HK-2 (cell line): ENCODE data around the gene MYO7B.
A peak's percentile ranks its signal among the peaks of the same experiment; 100 is the strongest.

Experiments used
- DNase-seq: peaks from one replicate; pipeline ENCODE4 v3.0.0-alpha.2; 2018; ENCODE audit not compliant: unreplicated experiment

The MYO7B gene

GRCh38 chr2:127661949-127662510 lies 126.5 kb downstream of the MYO7B start:
- DNase-seq = no peak

GRCh38 chr2:127662937-127663565 lies 127.6 kb downstream of the MYO7B start:
- no peak for DNase-seq

DNA sequence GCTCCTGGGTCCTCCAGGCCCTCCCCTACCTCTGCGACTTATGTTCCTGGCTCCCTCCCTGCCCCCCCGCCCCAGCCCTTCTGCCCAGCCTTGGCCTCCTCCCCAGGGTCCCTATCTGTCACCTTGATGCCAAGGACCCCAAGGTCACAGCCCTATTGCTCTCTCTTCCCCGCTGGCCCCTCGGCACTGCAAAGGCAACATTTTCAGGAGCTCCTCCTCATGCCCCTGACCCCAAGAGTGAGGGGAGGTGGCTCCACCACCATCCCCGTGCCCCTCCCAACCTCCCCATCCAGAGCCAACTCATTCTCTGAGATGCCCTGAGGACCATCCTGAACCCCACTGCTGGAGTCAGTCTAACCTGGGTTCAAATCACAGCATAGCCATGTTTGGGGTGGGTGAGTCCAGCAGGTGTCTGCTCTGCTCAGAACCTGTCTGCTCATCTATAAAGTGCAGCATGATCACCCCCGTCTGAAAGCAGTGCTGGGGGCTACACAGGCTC lies 128.1 kb downstream of the MYO7B start:
- DNase-seq = no peak

DNA sequence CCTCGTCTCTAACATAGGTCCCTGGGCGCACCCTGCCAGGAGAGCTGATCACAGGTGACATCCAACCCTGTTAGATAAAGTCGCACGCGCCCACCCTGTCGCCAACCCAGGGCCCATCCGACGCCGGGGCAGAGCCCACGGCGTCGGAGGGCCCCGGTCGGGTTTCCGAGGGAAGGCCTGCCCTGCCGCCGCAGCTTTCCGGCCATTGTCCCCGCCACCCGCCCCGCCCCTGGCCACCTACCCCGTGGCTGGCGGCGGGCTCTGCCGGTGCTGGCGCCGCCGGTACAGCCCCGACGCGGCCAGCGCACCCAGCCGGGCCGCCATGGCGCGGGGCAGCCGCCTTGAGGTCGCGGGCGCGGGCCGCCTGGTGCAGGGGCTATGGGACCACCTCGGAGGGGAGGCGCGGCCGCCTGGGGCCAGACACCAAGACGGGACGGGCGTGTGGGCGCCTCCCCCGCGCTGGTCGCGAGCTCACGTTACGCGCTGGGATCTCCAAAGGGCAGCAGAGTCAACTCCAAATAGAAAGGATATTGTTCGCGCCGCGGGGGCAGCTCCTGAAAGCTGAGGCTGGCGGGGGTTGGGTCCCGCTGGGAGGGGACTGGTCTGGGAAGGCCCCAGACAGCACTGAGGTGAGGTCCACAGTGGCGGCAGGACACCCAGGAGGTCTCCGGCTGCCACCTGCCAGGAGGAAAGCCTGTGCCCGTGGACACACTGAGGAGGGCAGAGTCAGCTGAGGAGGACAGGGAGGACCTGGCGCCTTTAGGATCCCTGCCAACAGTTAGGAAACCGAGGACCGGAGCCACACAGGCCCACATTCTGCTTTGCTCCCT lies 128.8 kb downstream of the MYO7B start:
- no peak for DNase-seq

- DNase-seq = no peak
These were observed 129.4 kb downstream of the MYO7B start for GRCh38 chr2:127664895-127665225.

DNA sequence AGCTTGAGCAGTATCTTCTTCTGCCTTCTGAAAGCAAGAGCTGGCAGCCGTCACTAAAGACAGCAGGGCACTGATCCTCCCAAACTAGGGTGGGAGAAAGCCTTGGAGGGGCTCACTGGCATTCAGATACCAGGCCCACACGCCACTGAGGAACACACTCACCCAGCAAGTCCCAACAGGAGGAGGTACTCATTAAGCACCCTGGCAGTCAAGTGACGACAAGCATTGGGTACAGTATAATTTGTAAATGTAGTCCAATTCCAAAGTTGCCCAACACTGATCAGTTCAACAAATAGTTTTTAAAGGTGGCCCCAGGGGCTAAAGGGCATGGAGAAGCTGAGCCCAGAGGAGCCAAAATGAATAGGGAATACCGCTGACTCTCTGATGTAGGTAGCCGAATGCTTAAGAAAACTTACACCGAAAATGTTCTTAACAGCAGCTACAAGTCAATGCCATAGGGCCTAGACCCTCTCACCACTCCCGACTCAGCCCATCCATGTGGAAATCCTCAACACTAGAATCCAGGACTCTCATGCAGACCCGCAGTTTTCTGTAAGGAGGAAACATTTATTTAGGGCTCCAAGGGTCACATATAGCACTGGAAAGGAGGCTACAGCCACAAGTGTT lies 129.9 kb downstream of the MYO7B start:
- no peak for DNase-seq

GRCh38 chr2:127669056-127669455 lies 133.6 kb downstream of the MYO7B start:
- no peak for DNase-seq

DNA sequence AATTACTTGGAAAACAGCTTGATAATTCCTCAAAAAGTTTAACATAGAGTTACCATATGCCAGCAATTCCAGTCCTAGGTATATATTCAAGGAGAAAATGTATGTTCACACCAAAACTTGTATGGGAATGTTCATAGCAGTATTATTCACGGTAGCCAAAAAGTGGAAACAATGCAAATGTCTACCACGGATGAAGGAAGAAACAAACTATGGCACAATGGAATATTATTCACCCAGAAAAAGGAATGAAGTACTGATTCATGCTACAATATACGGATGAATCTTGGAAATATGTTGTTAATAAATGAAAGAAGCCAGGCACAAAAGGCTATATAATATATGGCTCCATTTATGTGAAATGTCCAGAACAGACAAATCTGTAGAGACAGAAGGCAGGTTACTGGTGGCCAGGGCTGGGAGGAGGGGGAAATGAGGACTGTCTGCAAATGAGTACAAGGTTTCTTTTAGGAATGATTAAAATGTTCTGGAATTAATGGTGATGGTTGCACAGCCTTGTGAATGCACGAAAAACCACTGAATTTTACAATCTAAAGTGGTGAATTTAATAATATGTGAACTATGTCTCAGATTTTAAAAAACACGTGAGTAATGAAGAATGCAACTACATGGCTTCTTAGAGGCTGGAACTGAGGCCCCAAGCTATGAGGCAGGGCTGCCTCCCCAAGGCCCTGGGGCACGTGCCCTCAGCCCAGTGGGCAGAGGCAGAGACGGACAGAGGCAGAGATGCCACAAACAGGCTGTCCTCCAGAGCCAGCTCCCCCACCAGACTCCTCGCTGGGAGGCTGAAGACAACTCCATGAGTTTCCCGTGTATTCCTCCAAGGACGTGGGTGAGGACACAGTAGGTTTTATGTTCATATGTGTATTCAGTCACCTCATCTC lies 134.8 kb downstream of the MYO7B start:
- no peak for DNase-seq

DNA sequence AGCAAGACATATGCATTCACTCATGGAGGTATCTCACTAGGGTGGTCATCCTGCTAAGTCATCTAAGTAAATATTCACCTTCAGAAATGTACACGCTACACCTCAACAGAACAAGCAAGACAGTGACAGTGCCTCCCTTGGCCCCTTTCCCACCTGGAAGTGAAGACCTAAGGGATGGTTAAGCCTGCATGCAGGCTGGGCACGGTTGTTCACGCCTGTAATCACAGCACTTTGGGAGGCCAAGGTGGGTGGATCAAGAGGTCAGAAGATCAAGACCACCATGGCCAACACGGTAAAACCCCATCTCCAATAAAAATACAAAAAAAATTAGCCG lies 135.4 kb downstream of the MYO7B start:
- no peak for DNase-seq

DNA sequence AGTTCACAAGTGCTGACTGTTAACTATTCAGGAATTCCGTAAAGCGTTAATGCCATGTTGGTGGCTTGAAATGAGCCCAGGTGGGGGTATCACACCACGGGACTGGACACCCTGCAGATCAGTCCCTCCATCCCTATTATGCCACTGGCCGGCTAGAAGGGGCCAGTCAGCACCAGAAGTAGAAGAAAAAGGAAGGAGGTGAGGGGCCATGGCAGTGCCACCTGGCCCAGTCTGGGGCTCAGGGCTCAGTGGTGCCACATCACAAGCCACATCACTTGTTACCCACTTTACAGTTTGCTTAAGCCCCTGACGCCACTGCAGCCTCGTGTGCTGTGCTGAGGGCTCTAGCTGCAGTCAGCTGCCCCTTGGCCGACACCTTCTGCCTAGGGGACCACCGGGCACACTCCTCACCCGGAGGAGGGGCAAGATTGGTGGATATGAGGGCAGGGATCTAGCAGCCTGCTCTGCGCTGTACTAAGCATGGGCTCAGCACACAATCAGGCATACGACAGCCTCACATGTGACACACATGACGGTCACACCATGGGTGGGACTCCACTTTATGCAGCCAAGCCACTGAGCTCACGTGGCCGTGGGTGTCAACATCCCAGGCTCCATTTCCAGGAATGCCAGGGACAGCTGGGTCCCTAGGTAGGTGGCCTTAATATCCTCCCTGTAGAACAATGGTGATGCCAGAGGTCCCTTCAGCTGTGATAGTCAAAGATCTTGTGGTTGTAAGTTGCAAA lies 136.2 kb downstream of the MYO7B start:
- DNase-seq = no peak

- no peak for DNase-seq
These were observed 137.1 kb downstream of the MYO7B start for GRCh38 chr2:127672341-127673224.

DNA sequence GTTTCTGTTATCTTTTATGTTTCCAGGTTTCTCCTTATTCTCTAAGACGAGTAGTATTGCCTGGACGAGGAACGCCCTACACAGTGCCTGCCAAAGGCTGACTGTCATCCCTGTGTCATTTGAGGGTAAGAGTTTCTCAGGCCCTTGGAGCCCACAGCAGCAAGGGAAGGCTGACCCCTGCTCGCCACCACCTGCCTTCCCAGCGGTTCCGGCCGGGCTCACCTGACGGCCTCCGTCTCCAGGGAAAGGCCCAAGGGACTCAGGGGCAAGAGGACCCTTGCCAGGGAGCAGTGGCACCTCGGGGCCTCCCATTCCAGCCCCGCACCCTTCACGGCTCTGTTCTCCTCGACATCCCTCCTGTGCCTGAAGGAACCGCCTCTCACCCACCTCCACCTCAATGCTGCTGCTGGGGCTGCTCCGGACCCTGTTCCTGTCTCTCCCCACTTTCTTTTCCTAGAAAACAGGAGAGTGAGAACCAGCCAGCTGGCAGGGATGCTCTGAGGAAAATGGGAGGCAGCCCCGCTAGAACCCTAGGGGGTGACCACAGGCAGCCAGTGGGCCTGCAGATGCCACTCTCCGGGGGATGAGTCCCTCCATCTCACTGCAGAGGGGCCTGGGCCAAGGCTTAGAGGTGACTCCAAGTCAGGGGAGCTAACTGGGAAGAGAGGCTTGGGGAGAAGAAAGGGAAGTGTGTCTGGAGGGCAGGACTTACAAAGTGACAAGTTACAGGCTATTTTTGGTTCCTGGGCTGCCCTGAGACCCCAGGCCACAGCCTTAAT lies 138.0 kb downstream of the MYO7B start:
- no peak for DNase-seq

DNA sequence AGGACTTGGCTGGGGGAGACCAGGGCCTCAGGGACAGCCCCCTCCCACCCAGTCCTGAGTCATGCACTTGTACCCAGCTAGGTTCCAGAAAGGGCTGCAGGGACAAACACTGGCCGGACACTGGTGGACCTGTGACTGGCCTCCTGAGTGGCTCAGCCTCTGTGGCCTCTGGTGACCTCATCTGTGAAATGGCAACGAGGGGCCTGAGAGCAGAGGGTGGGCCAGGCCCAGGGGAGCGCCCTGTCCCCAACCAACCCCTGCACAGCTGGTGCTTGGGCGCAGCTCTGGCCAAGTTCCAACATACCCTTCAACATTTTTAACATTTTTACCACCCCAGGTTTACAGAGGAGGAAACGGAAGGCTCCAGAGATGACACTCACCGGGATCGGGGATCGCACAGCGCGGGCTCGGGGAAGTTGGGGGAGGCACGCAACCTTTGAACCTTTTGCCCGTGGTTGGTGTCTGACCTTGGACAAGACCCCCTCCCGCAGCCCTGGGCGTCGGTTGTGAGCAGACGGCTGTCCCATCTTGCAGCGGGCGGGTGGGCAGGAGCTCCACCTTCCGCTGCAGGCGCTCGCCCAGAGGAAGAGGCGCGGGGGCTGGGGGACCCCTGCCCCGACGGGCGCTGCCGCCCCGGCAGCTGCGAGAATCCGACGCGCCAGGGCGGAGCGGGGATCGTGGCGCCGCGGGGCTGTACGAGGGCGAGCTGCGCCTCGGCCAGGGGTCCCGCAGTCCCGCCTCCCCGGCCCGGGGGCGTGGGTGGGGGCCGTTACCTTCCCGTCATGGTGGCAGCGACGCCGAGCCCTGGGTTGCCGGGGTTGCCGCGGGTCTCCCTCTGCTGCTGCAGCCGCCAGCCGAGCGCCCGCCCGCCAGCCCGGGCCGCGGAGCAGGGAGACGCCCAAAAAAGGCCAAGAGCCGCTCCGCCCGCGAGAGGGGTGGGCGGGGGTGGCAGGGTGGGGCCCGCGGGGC lies 139.0 kb downstream of the MYO7B start:
- peak; percentile 41 for DNase-seq

DNA sequence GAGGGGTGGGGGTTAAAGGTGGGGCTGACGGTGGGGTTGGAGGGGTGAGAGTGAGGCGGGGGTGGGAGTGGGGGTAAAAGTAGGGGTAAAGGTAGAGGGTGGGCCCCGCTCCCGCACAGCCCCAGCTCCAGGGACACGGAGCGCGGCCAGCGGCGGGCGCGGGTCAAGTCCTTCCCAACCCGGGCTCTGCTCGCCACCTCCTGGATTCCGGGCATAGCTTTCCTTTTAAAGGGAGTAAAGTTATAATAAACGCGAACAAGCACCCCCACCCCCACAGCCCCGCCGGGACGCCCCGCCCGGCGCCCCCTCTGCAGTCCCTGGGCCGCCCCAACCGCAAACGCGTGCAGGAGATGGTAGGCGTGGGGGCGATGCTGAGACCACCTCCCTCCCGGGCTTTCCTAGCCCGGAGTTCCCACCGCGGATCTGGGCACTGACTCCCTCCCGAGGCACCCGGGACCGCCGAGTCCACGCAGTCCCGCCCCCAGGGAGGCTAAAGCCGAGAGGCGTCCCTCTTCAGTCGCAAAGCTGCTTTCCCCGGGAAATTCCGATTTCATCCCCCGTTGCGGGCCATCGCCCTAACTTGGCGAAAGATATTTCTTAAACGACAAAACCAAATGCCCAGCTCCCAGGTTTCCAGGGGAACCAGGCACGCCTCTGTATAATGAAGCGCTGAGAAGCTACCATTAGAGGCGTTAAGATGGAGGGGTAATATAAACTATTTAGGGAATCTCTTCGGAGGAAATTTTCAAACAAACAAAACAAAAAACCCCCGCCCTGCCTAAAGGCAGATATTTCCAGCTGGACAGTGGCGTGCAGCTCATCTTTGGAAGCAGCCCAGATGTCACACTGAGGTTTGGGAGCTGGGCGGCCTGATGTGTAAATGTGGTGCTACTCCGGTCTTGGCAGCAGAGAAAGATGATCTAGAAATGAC lies 140.1 kb downstream of the MYO7B start, which contains the start of gene LIMS2:
LIMS2 (minus strand) TSS at position 200 of the 931 bp plus-strand sequence. CDS start 506 bp downstream, outside the sequence.
- peak; percentile 54 for DNase-seq

DNA sequence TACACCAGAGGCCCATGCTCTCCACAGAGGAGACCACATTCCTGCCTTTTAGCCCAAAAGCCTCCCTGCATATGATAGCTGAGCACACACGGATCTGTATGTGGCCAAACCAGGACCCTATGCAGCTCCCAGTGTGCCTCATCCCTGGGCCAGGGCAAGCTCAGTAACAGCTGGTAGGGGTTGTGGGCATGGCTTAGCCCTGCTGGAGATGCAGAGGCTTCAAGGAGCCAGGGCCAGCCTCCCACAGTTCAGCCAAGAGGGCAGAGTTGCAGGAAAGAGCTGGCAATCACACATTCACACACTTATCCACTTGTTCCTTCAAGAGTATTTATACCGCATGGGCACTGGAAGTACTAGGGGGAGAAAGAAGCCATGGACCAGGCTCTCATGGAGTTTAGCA lies 141.4 kb downstream of the MYO7B start:
- DNase-seq = no peak

- no peak for DNase-seq
These were observed 143.0 kb downstream of the MYO7B start for GRCh38 chr2:127678531-127678930.

DNA sequence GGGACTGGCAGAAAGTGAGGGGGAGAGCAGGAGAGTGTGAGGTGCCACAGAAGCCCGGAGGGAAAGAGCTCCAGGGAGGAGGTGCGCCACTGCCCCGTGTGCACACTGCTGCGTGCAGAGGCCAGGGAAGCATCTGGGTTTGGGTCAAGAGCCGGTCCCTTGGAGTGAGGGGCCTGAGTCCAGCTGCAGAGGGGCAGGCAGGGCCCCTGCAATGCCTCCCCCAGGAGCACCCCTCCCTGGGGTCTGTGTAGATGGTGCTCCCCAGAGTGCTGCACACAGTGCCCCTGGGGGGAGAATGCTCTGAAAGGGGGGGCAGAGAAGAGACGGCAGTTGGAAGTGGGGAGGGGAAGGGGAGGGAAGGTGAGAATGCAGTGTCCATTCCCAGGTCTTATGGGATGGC lies 143.5 kb downstream of the MYO7B start:
- DNase-seq = no peak
